CMK (cell line): Measurements from ENCODE around the gene ASIC3.
"Not testable (repeated sequence)": the region's sequence is repeated elsewhere in the genome, so short reads cannot be mapped to it uniquely, and the experiment has no call there.

Experiments used
- DNase-seq: peaks from one replicate; pipeline ENCODE4 v3.0.0-alpha.2; 2010; ENCODE audit warnings: low read depth

Gene ASIC3

DNA sequence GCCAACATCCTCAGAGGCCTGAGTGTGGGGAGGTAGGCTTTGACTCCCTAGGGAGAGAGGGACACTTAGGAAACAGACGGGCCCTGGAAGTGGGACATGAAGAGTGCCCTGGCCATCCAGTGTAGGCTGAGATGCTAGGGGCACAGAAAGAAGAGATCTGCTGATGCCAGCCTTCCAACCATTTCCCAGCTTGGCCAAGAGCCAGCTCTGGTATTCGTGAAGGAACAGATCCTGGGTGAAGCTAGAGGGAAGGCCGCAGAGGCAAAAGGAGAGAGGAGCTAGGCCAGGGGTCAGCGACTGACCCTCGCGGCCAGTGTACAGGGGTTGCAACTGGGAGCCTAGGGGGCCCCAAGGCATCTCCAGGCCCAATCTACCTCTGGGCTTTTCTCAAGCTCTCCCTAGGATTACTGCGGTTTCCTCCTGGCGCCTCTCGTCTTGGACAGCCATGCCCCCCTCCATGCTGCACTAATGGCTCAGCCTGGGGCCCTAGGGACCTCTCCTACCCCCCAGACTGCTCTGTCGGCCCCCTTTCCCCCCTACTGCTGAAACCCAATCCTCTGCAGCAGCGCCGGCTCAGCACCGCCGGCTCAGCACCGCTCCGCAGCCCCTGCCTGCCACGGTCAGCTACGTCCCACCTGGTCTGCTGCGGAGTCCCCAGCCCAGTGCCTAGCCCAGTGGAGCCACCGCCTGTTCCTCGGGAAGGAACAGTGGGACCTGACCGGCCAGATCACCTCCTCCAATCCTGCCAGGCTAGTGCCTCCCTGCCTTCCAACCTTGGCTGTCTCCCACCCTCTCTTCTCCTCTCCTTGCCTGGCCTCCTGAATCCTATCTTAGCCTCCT, at the start of gene ASIC3:
Gene ASIC3 (plus strand): TSS at position 556 of the 840 bp plus-strand sequence. CDS start 355 bp downstream, outside the sequence.
- DNase-seq = no peak

DNA sequence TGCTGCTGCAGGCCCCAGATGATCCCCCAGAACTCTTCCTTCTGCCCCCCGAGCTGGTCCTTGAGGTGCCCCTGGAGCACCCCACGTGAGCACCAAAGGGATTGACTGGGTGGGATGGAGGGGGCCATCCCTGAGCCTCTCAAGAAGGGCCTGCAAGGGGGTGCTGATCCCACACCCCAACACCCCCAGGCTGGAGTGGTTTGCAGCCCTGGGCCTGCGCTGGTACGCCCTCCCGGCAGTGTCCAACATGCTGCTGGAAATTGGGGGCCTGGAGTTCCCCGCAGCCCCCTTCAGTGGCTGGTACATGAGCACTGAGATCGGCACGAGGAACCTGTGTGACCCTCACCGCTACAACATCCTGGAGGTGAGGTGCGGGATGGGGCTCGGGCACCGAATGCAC, 49.3 kb upstream of the ASIC3 start:
- DNase-seq = no peak

DNA sequence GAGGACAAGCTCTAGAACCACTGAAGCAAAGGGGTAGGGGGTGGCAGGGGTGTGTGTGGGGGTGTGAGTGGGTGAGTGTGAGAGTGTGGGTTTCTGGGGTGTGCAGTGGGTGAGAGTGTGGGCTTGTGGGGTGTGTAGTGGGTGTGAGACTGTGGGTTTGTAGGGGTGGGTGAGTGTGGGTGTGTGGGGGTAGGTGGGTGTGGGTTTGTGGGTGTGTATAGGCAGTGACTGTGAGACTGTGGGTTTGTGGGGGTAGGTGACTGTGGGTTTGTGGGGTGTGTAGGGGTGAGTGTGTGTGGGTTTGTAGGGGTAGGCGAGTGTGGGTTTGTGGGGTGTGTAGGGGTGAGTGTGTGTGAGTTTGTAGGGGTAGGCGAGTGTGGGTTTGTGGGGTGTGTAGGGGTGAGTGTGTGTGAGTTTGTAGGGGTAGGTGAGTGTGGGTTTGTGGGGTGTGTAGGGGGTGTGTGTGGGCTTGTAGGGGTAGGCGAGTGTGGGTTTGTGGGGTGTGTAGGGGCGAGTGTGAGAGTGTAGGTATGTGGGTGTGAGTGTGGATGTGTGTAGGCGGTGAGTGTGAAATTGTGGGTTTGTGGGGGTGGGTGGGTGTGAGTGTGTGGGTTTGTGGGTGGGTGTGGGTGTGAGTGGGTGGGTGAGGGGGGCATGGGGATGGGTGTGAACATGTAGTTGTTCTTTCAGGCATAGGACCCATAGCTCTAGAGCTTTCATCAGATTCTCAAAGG, 48.7 kb upstream of the ASIC3 start:
- no peak for DNase-seq

DNA sequence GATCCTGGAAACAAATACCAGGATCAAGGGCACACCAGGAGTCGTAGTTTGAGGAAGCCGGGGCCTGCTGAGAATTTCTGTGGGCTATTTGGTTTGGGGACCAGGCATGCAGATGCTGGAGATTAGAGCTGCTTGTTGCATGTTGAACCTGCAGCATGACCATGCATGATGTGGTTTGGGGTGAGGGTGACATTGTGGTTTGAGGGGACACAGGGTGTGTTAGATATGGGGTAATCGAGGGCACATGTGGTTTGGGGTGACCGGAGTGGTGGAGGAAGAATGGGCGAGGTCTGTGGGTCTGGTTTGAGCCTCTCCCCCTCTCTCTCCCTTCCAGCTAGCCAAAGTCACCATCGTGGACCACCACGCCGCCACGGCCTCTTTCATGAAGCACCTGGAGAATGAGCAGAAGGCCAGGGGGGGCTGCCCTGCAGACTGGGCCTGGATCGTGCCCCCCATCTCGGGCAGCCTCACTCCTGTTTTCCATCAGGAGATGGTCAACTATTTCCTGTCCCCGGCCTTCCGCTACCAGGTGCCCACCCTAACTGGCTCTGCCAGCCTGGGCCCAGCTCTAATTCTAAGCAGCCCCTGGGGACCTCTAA, 47.3 kb upstream of the ASIC3 start:
- no peak for DNase-seq

DNA sequence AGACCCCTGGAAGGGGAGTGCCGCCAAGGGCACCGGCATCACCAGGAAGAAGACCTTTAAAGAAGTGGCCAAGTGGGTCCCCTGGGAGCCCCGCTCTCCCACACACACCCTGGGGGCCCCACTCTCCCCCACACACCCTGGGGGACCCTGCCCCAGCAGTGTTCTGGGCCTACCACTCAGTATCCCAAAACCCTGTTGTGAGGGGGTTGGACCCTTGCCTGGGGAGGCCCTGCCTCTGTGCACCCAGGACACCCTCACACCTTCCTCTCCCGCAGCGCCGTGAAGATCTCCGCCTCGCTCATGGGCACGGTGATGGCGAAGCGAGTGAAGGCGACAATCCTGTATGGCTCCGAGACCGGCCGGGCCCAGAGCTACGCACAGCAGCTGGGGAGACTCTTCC, 46.8 kb upstream of the ASIC3 start:
- no peak for DNase-seq

DNA sequence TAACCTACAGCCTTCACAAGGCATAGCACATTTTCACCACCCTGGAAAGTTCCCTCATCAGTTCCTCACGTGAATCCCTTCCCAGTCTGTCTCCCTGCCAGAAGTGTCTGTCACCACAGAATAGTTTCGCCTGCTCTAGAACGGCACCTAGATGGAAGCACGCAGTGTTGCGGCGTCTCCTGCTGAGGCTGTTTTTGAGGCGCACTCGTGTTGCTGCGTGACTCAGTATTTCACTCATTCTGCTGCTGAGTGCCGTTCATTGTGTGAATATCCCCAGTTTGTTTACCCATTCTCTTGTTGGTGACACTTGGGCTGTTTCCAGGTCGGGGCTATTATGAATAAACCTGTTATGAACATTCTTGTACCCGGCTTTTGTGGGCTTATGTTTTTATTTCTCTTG, 44.8 kb upstream of the ASIC3 start:
- DNase-seq = no peak

DNA sequence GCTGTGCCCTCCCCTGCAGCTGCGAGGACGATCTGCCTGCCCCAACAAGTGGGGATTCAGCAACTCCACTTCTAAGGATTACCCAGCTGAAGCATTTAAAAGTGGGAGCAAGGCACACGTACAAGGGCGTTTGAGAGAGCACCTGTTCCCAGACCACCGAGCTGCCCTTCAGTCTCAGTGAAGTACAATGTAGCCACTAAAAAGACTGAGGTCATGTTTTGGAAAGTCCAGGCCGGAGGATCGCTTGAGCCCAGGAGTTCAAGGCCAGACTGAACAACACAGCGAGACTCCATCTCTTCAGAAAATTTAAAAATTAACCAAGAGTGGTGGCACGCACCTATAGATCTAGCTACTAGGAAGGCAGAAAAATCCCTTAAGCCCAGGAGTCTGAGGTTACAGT, 42.8 kb upstream of the ASIC3 start:
- DNase-seq = no peak

DNA sequence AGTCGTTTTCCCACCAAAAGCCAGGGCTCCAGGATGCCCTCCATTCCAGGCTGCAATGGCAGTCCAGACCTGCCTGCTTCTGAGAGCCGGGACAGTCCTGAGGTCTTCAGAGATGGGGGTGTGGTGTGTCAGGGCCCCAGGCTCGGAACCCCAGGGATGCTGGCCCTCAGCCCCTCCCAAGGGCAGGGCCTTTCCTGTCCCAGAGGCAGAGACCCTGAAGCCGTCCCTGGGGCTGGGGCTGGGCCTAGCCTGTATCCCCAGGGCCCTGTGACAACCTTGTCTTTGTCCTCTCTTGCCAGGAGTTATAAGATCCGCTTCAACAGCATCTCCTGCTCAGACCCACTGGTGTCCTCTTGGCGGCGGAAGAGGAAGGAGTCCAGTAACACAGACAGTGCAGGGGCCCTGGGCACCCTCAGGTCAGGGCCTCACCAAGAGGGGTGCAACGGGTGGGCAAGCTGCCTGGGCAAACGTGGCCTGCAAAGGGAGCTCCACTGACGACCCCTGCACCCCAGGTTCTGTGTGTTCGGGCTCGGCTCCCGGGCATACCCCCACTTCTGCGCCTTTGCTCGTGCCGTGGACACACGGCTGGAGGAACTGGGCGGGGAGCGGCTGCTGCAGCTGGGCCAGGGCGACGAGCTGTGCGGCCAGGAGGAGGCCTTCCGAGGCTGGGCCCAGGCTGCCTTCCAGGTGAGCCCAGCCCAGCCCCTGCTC, 41.6 kb upstream of the ASIC3 start:
- DNase-seq = no peak

DNA sequence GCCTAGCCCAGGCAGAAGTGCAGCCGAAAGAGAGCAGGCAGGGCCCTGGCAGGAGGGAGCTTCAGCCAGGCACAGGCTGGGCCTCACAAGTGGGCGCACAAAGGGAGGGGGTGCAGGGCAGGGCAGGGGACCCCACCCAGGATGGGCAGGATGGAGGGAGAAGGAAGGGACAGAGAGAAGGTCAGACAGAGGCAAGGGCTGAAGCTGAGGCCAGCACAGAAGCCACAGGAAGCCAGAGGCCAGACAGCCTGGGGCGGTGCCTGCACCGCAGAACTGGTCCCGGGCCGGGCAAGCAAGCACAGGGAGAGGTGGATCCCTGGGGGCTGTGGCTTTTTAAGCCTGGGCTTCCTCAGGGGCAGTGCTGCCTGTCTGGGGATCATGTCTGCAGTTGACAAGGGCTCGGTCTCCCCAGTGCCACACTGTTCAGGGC, 40.8 kb upstream of the ASIC3 start:
- DNase-seq = no peak

DNA sequence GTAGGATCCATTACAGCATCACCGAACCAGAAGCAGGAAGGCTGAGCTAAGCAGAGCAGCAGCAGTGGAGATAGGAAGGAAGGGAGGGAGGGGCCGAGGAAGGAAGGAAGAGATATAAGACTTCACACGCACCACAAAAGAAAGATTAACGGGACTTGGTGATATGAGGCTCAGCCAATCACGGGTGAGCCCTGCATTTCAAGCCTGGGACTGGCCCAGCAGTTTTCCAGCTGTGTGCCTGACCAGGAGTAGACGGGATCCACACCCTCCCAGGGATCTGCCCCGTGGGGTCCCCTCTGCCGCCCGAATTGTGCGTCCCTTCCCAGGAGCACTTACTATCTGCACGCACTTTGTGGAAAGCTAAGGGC, 40.2 kb upstream of the ASIC3 start:
- no peak for DNase-seq

DNA sequence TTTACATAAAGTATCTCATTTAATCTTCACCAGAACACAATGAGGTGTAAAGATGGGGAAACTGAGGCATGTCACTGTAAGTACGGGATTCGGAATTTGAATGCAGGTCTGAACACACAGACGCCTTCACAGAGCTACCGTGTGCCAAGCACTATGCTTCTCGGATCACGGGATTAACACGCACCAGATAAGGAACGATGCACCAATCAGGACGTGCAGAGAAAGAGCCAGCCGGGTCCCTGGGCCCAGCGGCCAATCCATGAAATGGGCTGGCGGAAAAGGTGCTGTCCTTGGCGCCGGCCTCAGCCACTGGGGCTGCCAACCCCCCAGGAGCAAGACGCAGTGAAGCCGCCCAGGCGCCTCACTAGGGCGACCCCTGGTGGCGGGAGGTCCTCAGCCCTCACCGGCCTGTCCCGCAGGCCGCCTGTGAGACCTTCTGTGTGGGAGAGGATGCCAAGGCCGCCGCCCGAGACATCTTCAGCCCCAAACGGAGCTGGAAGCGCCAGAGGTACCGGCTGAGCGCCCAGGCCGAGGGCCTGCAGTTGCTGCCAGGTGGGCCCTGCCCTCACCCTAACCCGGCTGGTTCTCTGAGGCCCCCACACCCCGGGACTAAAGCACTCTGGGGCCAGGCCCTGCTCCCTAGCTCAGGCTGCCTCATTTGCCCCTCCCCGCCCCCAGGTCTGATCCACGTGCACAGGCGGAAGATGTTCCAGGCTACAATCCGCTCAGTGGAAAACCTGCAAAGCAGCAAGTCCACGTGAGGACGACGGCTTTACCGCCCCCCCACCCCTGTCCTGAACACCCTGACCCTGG, 39.6 kb upstream of the ASIC3 start:
- no peak for DNase-seq

DNA sequence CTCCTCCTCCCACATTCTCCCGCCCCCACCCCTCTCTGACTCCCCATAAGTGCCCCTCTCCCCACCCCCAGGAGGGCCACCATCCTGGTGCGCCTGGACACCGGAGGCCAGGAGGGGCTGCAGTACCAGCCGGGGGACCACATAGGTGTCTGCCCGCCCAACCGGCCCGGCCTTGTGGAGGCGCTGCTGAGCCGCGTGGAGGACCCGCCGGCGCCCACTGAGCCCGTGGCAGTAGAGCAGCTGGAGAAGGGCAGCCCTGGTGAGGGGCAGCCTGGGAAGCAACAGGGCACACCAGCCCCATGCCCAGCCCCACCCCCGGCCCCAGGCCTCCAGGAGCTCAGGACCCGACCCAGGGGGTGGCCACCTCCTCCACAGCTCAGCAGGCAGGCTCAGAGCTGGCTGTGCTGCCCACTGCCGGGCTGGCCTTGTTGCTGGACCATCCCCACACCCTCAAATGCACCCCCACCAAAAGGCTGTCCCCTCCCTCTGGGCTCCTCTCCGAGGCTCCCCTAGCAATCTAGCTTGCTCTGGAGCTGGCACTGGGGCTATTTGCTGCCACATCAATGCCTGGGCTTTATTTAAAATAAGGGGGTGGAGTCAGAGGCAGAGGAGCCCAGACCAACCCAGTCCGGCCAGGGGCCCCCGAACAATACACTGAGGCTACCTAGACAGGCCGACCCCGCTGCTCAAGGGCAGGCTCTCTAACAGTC, 38.8 kb upstream of the ASIC3 start:
- no peak for DNase-seq

DNA sequence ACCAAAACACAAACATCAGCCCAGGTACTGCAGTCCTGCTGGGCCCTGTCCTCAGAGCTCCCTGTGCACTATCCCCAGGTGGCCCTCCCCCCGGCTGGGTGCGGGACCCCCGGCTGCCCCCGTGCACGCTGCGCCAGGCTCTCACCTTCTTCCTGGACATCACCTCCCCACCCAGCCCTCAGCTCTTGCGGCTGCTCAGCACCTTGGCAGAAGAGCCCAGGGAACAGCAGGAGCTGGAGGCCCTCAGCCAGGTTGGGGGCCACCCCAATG, 38.4 kb upstream of the ASIC3 start:
- no peak for DNase-seq

DNA sequence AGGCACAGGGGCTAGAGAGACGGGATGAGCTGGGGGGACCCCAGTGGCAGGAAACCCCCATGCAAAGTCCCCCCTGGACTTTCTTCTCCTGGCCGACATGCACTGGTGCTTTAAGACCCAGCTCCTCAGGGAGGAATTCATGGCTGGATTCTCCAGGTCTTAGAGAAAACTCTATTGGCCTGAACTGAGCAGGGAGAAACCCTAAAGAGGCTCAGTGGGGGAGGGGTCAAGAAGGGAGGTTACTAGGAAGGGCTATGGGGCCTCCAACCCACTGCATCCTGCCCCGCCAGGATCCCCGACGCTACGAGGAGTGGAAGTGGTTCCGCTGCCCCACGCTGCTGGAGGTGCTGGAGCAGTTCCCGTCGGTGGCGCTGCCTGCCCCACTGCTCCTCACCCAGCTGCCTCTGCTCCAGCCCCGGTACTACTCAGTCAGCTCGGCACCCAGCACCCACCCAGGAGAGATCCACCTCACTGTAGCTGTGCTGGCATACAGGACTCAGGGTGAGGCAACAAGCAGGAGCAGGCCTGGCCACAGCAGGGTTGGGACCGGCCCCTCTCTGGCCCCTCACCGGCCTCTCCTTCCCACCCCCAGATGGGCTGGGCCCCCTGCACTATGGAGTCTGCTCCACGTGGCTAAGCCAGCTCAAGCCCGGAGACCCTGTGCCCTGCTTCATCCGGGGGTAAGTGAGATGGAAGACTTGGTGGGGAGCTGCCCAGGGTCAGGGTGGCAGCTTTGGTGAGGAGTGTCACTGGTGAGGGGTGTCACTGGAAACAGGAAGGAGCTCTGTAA, 37.8 kb upstream of the ASIC3 start:
- DNase-seq = no peak

DNA sequence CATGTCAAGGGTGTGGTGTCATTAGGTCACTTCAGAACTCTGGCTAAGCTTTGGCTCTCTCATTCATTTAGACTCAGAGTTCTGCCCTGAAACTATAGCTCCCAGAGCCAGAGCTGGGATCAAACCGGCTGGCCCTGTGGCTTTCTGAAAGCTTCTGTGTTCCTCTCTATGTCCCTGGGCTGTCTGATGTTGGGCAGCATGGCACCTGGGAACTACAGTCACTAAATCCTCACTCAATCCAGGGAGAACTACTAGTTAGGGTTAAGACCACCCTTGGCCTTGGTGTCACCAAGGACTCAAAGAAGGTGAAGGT, 37.3 kb upstream of the ASIC3 start:
- no peak for DNase-seq

DNA sequence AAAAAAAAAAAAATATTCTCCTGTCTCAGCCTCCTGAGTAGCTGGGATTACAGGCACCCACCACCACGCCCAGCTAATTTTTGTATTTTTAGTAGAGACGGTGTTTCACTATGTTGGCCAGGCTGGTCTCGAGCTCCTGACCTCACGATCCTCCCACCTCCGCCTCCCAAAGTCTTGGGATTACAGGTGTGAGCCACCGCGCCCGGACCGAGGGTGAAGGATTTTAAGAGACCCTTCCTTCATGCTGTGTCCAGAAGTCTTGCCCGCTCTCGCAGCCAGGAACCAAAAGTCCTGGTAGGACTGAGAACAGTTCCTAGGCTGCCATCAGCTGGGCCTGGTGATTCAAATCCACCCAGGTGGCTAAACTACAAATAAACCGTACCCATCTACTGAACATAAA, 36.7 kb upstream of the ASIC3 start:
- DNase-seq = not testable (repeated sequence)

DNA sequence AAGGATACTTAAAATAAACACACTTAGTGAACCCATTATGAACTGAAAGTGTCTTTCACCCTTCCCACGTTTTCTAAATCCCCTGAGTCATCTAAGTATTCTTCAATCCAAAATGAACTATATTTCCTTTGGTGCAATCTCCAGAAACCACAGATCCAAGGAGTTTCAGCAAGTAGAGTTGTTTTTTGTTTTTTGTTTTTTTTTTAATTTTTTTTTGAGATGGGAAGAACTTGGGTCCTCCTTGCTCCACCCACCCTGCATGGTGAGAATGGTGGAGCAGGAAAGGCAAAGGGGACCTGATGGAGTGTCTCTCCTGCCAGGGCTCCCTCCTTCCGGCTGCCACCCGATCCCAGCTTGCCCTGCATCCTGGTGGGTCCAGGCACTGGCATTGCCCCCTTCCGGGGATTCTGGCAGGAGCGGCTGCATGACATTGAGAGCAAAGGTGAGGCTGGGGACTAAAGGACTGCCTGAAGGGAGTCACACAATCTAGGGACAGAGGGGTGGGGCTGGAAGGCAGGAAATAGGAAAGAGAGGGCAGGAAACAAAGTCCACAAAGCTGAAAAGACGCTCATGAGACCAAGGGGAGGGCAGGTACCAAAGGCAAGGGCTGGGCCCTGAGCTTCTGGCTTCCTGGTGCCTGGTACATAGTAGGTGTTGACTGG, 36.2 kb upstream of the ASIC3 start:
- DNase-seq = no peak

DNA sequence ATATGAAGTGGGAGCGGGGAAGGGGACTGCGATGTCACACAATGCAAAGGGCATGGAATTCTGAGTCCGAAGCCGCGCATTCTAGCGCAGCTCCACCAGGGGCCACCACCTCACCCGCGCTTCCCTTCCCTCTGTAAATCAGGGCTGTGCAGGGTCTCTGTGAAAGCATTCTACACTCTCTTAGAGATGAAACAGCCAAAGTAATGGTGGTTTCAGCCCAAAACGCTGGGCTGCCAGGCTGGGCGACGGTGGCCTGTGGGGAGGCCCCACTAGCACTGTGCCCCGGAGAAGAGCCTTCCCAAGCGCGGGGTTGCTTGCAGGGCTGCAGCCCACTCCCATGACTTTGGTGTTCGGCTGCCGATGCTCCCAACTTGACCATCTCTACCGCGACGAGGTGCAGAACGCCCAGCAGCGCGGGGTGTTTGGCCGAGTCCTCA, 35.4 kb upstream of the ASIC3 start:
- DNase-seq = no peak

DNA sequence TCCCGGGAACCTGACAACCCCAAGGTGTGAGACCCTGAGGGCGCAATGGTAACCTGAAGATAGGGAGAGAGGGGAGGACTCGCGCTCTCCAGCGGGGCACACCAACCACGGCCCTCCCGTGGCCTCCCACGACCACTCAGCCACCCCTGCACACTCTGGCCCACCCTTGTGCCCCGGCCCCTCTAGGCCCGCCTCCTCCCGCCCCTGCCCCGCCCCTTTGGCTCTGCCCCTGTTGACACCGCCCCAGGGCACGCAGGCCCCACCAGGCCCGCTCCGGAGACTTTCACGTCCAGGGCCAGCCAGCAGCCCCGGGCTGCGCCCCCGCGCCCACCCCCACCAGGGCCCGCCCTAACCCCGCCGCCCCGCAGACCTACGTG, 35.0 kb upstream of the ASIC3 start:
- no peak for DNase-seq
